IMR-90 (cell line): ENCODE measurements around the gene OXLD1. TPM values are rescaled to one million over a fixed set of nuclear protein-coding genes. Genes with fewer than 3 reads are reported as not detected.

Source experiments
- ATAC-seq: fragments of 200-7000 bp; cut with Tn5 transposase; 2 replicates; pipeline ENCODE4 v1.9.1; 2020; ENCODE audit warnings: low read depth, mild to moderate bottlenecking, moderate library complexity
- BruUV-seq: library from RNA; stranded (reverse); fragments of 400-500 nt; replicated peaks from 2 replicates; lab custom pipeline; 2021; lab: Mats Ljungman, UMichigan
- CTCF ChIA-PET: fragments of 300-600 bp; formaldehyde crosslinking; extraction: SDS; loops from one replicate; lab custom pipeline; 2021; ENCODE audit warnings: antibody characterized with exemption; lab: Yijun Ruan, JAX
- POLR2A ChIA-PET: fragments of 300-600 bp; sonication (Branson Sonifier 250); formaldehyde crosslinking; loops from one replicate; lab custom pipeline; 2022; ENCODE audit warnings: antibody characterized with exemption; ENCODE audit not compliant: unreplicated experiment; lab: Charles Lee
- DNase-seq: peaks from one replicate; pipeline ENCODE4 v3.0.0; 2013
- H2AFZ ChIP-seq: replicated peaks from 2 replicates; pipeline ENCODE3; 2013; ENCODE audit warnings: low read length, mild to moderate bottlenecking; ENCODE audit not compliant: poor library complexity
- H2AK5ac ChIP-seq: 2 replicates; pipeline ENCODE4 v1.6.1; 2013; ENCODE audit warnings: low read depth, low read length, inconsistent platforms
- H2AK9ac ChIP-seq: replicated peaks from 2 replicates; pipeline ENCODE3; 2013; ENCODE audit warnings: mild to moderate bottlenecking, low read depth, low read length, moderate library complexity; ENCODE audit not compliant: poor library complexity
- H2BK120ac ChIP-seq: 2 replicates; pipeline ENCODE4 v1.6.1; 2013; ENCODE audit warnings: low read depth, low read length, inconsistent platforms
- H2BK15ac ChIP-seq: 3 replicates; pipeline ENCODE4 v1.6.1; 2013; ENCODE audit warnings: low read depth, low read length, inconsistent platforms
- H2BK20ac ChIP-seq: 2 replicates; pipeline ENCODE4 v1.6.1; 2013; ENCODE audit warnings: low read depth, mild to moderate bottlenecking, inconsistent platforms, low read length, moderate library complexity
- H2BK5ac ChIP-seq: 2 replicates; pipeline ENCODE4 v1.6.1; 2013; ENCODE audit warnings: mild to moderate bottlenecking, low read depth, low read length, inconsistent platforms; ENCODE audit not compliant: poor library complexity, severe bottlenecking
- H3K14ac ChIP-seq: replicated peaks from 2 replicates; pipeline ENCODE4 v1.6.1; 2013; ENCODE audit warnings: low read depth, low read length, inconsistent platforms
- H3K18ac ChIP-seq: 2 replicates; pipeline ENCODE4 v1.6.1; 2013; ENCODE audit warnings: low read depth, low read length, control low read depth
- H3K23ac ChIP-seq: 2 replicates; pipeline ENCODE4 v1.6.1; 2013; ENCODE audit warnings: low read depth, low read length, inconsistent platforms
- H3K27ac ChIP-seq: 2 replicates; pipeline ENCODE4 v1.5.1; 2013; ENCODE audit warnings: mild to moderate bottlenecking, control low read depth, low read length; ENCODE audit not compliant: insufficient read depth
- H3K27me3 ChIP-seq: 2 replicates; pipeline ENCODE4 v1.6.1; 2013; ENCODE audit warnings: low read length; ENCODE audit not compliant: control insufficient read depth, insufficient read depth
- H3K36me3 ChIP-seq: 2 replicates; pipeline ENCODE4 v1.6.1; 2013; ENCODE audit warnings: low read length, mixed read lengths; ENCODE audit not compliant: control insufficient read depth, insufficient read depth
- H3K4ac ChIP-seq: 2 replicates; pipeline ENCODE4 v1.6.1; 2013; ENCODE audit warnings: low read depth, low read length, inconsistent platforms
- H3K4me1 ChIP-seq: 2 replicates; pipeline ENCODE4 v1.6.1; 2013; ENCODE audit warnings: low read length, mixed read lengths; ENCODE audit not compliant: control insufficient read depth, insufficient read depth
- H3K4me2 ChIP-seq: 2 replicates; pipeline ENCODE4 v1.6.1; 2013; ENCODE audit warnings: low read depth, mild to moderate bottlenecking, control low read depth, low read length, moderate library complexity
- H3K4me3 ChIP-seq: 2 replicates; pipeline ENCODE4 v1.5.1; 2013; ENCODE audit warnings: low read depth, mild to moderate bottlenecking, control low read depth, low read length, moderate library complexity; ENCODE audit not compliant: insufficient read depth
- H3K56ac ChIP-seq: 2 replicates; pipeline ENCODE4 v1.6.1; 2013; ENCODE audit warnings: low read length, inconsistent platforms; ENCODE audit not compliant: insufficient read depth; ENCODE audit errors: extremely low read depth
- H3K79me1 ChIP-seq, 2 experiments: 2 replicates each; pipeline ENCODE4 v1.6.1; 2013; ENCODE audit warnings: low read length in 2 of 2, inconsistent platforms in 1 of 2, low read depth in 1 of 2
- H3K9ac ChIP-seq: 2 replicates; pipeline ENCODE4 v1.6.1; 2013; ENCODE audit warnings: low read depth, low read length, control low read depth
- H3K9me1 ChIP-seq: 2 replicates; pipeline ENCODE4 v1.6.1; 2013; ENCODE audit warnings: low read length, inconsistent platforms; ENCODE audit not compliant: insufficient read depth
- H3K9me3 ChIP-seq: 2 replicates; pipeline ENCODE4 v1.6.1; 2013; ENCODE audit warnings: low read length; ENCODE audit not compliant: control insufficient read depth, insufficient read depth
- H4K20me1 ChIP-seq: 2 replicates; pipeline ENCODE4 v1.6.1; 2013; ENCODE audit warnings: low read length, inconsistent platforms; ENCODE audit not compliant: insufficient read depth
- H4K5ac ChIP-seq: 2 replicates; pipeline ENCODE4 v1.6.1; 2013; ENCODE audit warnings: mild to moderate bottlenecking, low read depth, low read length, control low read depth
- H4K8ac ChIP-seq, 2 experiments: 2 replicates each; pipeline ENCODE4 v1.6.1; 2013; ENCODE audit warnings: low read depth in 2 of 2, low read length in 2 of 2, control low read depth in 1 of 2, inconsistent platforms in 1 of 2
- H4K91ac ChIP-seq: 2 replicates; pipeline ENCODE4 v1.6.1; 2013; ENCODE audit warnings: low read depth, low read length, inconsistent platforms; ENCODE audit not compliant: insufficient read depth
- CHD1 ChIP-seq: IDR thresholded peaks from 2 replicates; pipeline ENCODE4 v1.6.1; 2012; ENCODE audit warnings: low read depth, low read length, improper control_type of control experiment
- CTCF ChIP-seq: conservative IDR thresholded peaks from 2 replicates; pipeline ENCODE4 v1.5.1; 2012; ENCODE audit warnings: mild to moderate bottlenecking, low read depth, low read length, improper control_type of control experiment
- MAFK ChIP-seq: IDR thresholded peaks from 2 replicates; pipeline ENCODE4 v1.6.1; 2012; ENCODE audit warnings: low read depth, low read length, improper control_type of control experiment
- RAD21 ChIP-seq: IDR thresholded peaks from 2 replicates; pipeline ENCODE4 v1.6.1; 2012; ENCODE audit warnings: low read length, improper control_type of control experiment
- WGBS, 2 experiments: methylation state at CpG; one replicate each; pipeline versions ENCODE4 v1.1.5 to v1.1.7; 2013; ENCODE audit warnings: missing lambda C conversion rate in 2 of 2; ENCODE audit not compliant: insufficient read length in 1 of 2; ENCODE audit errors: extremely low coverage in 2 of 2; 5-methylcytosine and 5-hydroxymethylcytosine counted together
- dilution Hi-C: fragments of 300-500 bp; cut with HindIII; formaldehyde crosslinking; loops from one replicate; pipeline ENCODE4 v1.14.3; 2018; ENCODE audit warnings: low sequenced_read_pairs; ENCODE audit not compliant: unreplicated experiment
- in situ Hi-C: fragments of 300-500 bp; cut with MboI; formaldehyde crosslinking; loops from 3 replicates; pipeline ENCODE4 v1.14.3; 2019; ENCODE audit warnings: low sequenced_read_pairs, inconsistent platforms, mixed read lengths
- intact Hi-C: fragments of 100-400 bp; cut with micrococcal nuclease; formaldehyde crosslinking; loops from 2 replicates; pipeline ENCODE4 v1.10.0; 2022
- polyA plus RNA-seq, 3 experiments: library from polyadenylated mRNA; depleted of rRNA; stranded (reverse); fragments of >200 nt; gene quantifications; 2 replicates each; pipeline ENCODE4 v1.2.3, GENCODE V29; 2012; ENCODE audit warnings: low replicate concordance in 1 of 3
- total RNA-seq: library from RNA; depleted of rRNA; stranded (reverse); fragments of >200 nt; gene quantifications from 2 replicates; pipeline ENCODE4 v1.2.3, GENCODE V29; 2012
- TF ChIP-seq, protein P1 (sequence below): fragments of 150-350 bp; IDR thresholded peaks from 2 replicates; pipeline ENCODE4 v1.6.1; 2016; ENCODE audit warnings: low read depth, mild to moderate bottlenecking, low read length, moderate library complexity, borderline replicate concordance
- TF ChIP-seq, protein P2 (sequence below): fragments of 150-350 bp; IDR thresholded peaks from 2 replicates; pipeline ENCODE4 v1.6.1; 2017; ENCODE audit warnings: mild to moderate bottlenecking, antibody characterized with exemption, low read length, low read depth

The OXLD1 gene
- total and polyA plus RNA-seq, 2 of the 4 experiments (the other 2 are of a cell fraction), result 9.9 to 22.3 TPM

DNA sequence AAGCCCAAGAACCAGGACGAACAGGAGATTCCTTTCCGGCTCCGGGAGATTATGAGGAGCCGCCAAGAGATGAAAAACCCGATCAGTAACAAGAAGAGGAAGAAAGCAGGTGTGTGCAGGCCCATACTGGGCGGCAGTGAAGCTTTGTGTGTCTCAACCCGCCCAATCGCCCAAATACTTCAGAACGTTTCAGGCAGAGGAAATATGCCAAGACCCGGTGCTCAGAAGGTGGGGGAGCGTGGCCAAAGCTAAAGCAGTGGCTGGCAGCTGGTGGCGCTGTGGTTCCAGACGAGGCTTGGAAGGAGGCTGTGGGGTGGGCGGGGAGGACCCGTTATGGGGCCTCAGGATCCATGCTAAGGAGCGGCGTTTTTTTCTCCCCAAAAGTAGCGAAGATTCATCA lies 1.3 kb upstream of the OXLD1 start:
- no peak overlapping the region for H3K4me3 ChIP-seq
- WGBS, 2 experiments, result 95% methylated on average over 11 of the region's 18 CpGs; no CpG with 5 or more reads in 1 of the 2 experiments

More for the DNA sequence above, 1.3 kb upstream of the OXLD1 start:
- Histone ChIP-seq H3K4ac (0 out of 2 replicates have a peak overlapping the region, but pooled peaks have one; percentile 35), H3K79me1 (peaks cover 29 to 62% of the 10 kb centered on the region in 2 experiments), H3K9me1 (peaks cover 16% of the 10 kb centered on the region), H4K20me1 (peaks cover 8% of the 10 kb centered on the region; the same call in 1 of the 2 replicates), H3K18ac (no peak overlapping the region), H2BK20ac (no peak overlapping the region), H3K36me3 (peaks cover 42% of the 10 kb centered on the region), H3K4me2 (no peak overlapping the region), H3K27me3 (no peaks in the 10 kb centered on the region), H2BK120ac (no peak overlapping the region), H2BK5ac (no peak overlapping the region), H3K4me1 (peaks cover 10% of the 10 kb centered on the region), H2AFZ (no peak overlapping the region), H3K14ac (no peak overlapping the region), H3K27ac (no peak overlapping the region), H2BK15ac (no peak overlapping the region; the same call in 2 of the 3 replicates), H4K8ac (no peak overlapping the region; a peak in 1 of 4 replicates), H3K9ac (no peak overlapping the region), H3K23ac (no peak overlapping the region), H3K56ac (no peak overlapping the region), H2AK9ac (peak overlapping the region; percentile 66), H4K91ac (no peak overlapping the region), H2AK5ac (no peak overlapping the region), H4K5ac (no peak overlapping the region), H3K9me3 (no peaks in the 10 kb centered on the region)
- no TSS peak for BruUV-seq
- in situ Hi-C loops, result no loop called here
- ChIA-PET CTCF (no interaction called here), POLR2A (no interaction called here)
- dilution Hi-C loops, result no loop called here
- intact Hi-C loops, result no loop called here
- DNase-seq, result no peak
- TF ChIP-seq, protein P1, sequence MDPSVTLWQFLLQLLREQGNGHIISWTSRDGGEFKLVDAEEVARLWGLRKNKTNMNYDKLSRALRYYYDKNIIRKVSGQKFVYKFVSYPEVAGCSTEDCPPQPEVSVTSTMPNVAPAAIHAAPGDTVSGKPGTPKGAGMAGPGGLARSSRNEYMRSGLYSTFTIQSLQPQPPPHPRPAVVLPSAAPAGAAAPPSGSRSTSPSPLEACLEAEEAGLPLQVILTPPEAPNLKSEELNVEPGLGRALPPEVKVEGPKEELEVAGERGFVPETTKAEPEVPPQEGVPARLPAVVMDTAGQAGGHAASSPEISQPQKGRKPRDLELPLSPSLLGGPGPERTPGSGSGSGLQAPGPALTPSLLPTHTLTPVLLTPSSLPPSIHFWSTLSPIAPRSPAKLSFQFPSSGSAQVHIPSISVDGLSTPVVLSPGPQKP, result no peak
- TF ChIP-seq CTCF (no peak), CHD1 (no peak), MAFK (no peak), RAD21 (no peak)
- TF ChIP-seq, protein P2, sequence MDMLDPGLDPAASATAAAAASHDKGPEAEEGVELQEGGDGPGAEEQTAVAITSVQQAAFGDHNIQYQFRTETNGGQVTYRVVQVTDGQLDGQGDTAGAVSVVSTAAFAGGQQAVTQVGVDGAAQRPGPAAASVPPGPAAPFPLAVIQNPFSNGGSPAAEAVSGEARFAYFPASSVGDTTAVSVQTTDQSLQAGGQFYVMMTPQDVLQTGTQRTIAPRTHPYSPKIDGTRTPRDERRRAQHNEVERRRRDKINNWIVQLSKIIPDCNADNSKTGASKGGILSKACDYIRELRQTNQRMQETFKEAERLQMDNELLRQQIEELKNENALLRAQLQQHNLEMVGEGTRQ, result no peak
- ATAC-seq, result no peak
